Type B pancreatic cell (in vitro differentiated cells): ENCODE data around the gene MCEE. TPM values are rescaled to one million over a fixed set of nuclear protein-coding genes. Genes with fewer than 3 reads are reported as not detected.
"Not testable (repeated sequence)": the region's sequence is repeated elsewhere in the genome, so short reads cannot be mapped to it uniquely, and the experiment has no call there.

Source experiments
- DNase-seq: peaks from one replicate; pipeline ENCODE4 v3.0.0; 2021; ENCODE audit warnings: mixed read lengths; ENCODE audit not compliant: unreplicated experiment; ENCODE audit errors: extremely low spot score
- H3K27ac Mint-ChIP-seq: 2 replicates; pipeline ENCODE4 v1.8.0; 2021; ENCODE audit warnings: mild to moderate bottlenecking, mixed read lengths
- H3K27me3 Mint-ChIP-seq: 2 replicates; pipeline ENCODE4 v1.8.0; 2021; ENCODE audit warnings: mixed read lengths
- H3K36me3 Mint-ChIP-seq: 2 replicates; pipeline ENCODE4 v1.8.0; 2021; ENCODE audit warnings: mixed read lengths
- H3K4me1 Mint-ChIP-seq: one replicate; pipeline ENCODE4 v1.8.0; 2021; ENCODE audit warnings: mixed read lengths; ENCODE audit not compliant: unreplicated experiment
- H3K4me3 Mint-ChIP-seq: 2 replicates; pipeline ENCODE4 v1.8.0; 2021; ENCODE audit warnings: mild to moderate bottlenecking, mixed read lengths
- H3K9me3 Mint-ChIP-seq: 2 replicates; pipeline ENCODE4 v1.8.0; 2021; ENCODE audit warnings: mixed read lengths
- CTCF ChIP-seq: fragments of 200-600 bp; sonication (generic); conservative IDR thresholded peaks from 2 replicates; pipeline ENCODE4 v1.5.0; 2021; ENCODE audit warnings: antibody characterized with exemption, mild to moderate bottlenecking
- total RNA-seq: library from RNA; stranded (reverse); gene quantifications from 2 replicates; pipeline ENCODE4 v1.2.1, GENCODE V29; 2021; ENCODE audit warnings: low replicate concordance

Gene MCEE
- total RNA-seq, 1 donor from 2014 or later, result 16.5 TPM

DNA sequence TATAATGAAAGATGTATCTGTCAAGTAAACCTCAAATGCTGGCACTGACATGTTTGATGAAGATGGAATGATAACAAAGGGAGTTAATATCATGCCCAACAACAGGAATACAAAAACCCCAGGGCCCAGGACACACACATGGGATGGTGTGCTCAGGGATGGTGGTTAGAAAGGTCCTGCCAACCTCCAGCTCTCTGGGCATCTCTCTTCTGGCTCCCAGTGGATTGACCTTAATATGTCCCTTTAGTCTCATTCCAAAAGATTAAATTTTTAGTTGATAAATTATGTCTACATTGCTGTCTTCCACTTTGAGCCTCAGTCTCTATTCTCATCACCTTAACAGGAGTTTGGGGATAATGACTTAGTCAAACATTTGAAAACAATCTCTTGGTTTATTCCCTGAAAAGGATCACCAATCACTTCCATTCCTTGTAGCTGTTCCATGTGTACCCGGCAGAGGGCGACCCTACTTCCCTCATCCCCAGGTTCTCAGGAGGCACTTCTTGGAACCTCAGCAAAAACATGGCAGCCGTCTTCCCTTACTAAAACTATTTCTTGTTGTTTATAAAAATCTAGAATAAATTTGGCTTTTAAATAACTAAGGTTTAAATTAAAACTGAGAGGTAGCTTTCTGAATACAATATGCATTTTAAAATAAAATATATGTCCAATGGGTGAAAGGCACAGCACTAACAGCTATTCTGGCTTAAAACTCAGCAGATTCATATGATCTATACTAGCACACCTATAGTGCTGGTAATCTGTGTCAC lies 29.6 kb downstream of the MCEE start:
- no peak for DNase-seq
- no peaks in the 10 kb centered on the region for H3K4me1 Mint-ChIP-seq
- peak; percentile 83 for TF ChIP-seq CTCF
- peaks cover 7% of the 10 kb centered on the region for H3K9me3 Mint-ChIP-seq
- no peak overlapping the region for H3K27ac Mint-ChIP-seq
- no peak overlapping the region for H3K4me3 Mint-ChIP-seq
- peaks cover 3% of the 10 kb centered on the region for H3K27me3 Mint-ChIP-seq
- H3K36me3 Mint-ChIP-seq, result no peaks in the 10 kb centered on the region

DNA sequence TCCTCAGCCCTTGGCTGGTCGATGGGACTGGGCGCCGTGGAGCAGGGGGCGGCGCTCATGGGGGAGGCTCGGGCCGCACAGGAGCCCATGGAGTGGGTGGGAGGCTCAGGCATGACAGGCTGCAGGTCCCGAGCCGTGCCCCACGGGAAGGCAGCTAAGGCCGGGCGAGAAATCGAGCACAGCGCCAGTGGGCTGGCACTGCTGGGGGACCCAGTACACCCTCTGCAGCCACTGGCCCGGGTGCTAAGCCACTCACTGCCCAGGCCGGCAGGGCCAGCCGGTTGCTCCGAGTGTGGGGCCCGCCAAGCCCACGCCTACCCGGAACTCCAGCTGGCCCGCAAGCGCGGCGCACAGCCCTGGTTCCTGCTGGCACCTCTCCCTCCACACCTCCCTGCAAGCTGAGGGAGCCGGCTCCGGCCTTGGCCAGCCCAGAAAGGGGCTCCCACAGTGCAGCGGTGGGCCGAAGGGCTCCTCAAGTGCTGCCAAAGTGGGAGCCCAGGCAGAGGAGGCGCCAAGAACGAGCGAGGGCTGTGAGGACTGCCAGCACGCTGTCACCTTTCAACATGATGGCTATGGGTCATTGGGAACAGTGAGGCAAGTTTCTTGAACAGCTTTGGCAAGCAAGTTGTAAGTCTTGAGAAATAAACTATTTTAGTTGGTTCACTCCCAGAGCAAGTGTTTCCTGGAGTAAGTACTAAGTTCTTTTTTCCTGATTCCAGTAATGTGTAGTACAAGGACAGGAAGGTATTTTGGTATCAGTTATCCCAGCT lies 37.4 kb downstream of the MCEE start:
- H3K27ac Mint-ChIP-seq, DNase-seq, H3K36me3 Mint-ChIP-seq, H3K4me3 Mint-ChIP-seq, H3K4me1 Mint-ChIP-seq, H3K9me3 Mint-ChIP-seq: not testable (repeated sequence)
- H3K27me3 Mint-ChIP-seq, result peaks cover 35% of the 10 kb centered on the region

DNA sequence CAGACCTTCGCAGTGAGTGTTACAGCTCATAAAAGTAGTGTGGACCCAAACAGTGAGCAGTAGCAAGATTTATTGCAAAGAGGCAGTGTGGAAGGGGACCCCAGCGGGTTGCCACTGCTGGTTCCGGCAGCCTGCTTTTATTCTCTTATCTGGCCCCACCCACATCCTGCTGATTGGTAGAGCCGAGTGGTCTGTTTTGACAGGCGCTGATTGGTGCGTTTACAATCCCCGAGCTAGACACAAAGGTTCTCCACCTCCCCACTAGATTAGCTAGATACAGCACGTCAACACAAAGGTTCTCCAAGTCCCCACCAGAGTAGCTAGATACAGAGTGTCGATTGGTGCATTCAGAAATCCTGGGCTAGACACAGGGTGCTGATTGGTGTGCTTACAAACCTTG lies 38.2 kb downstream of the MCEE start:
- H3K27ac Mint-ChIP-seq, H3K9me3 Mint-ChIP-seq, DNase-seq, H3K36me3 Mint-ChIP-seq, H3K4me1 Mint-ChIP-seq, H3K4me3 Mint-ChIP-seq: not testable (repeated sequence)
- peaks cover 44% of the 10 kb centered on the region for H3K27me3 Mint-ChIP-seq

- not testable (repeated sequence) for H3K27ac Mint-ChIP-seq
Observed at GRCh38 chr2:71089475-71089874, 40.6 kb downstream of the MCEE start.

DNA sequence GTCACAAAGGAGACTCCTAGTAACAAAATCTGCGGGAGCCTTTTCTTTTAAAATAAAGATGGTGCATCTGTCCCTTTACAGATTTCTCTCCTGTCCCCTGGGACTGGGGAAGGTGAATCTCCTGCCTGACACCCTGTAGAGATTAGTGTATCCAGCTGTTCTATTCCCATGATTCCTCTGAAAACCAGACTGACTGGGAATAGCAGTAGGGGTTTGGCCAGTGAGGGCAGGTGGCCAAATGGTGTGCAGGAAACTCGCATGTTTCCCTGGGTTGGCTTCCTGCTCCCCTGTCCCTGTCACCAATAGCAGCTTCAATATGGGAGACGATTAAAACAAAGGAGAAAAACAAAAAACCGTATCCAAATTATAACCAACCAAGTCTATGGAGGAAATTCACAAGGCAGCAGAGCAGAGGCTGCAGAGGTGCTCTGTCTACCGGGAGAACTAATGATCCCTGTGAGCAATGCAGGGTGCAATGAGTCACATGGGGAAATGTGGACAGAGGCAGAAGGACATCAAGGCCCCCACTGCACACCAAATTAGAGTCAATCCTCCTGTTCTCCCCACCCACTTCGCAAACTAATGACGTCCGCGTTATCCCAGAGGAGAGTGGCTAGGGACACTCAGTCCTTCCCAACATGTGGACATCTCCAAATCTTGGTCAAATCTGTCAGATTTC lies 44.6 kb downstream of the MCEE start:
- not testable (repeated sequence) for H3K9me3 Mint-ChIP-seq, H3K4me1 Mint-ChIP-seq, DNase-seq, H3K4me3 Mint-ChIP-seq, H3K27ac Mint-ChIP-seq, H3K36me3 Mint-ChIP-seq
- peaks cover 62% of the 10 kb centered on the region for H3K27me3 Mint-ChIP-seq

More at GRCh38 chr2:71089475-71089874, 40.6 kb downstream of the MCEE start:
- H3K9me3 Mint-ChIP-seq, H3K36me3 Mint-ChIP-seq, H3K4me1 Mint-ChIP-seq, H3K4me3 Mint-ChIP-seq, DNase-seq: not testable (repeated sequence)
- peaks cover 65% of the 10 kb centered on the region for H3K27me3 Mint-ChIP-seq

DNA sequence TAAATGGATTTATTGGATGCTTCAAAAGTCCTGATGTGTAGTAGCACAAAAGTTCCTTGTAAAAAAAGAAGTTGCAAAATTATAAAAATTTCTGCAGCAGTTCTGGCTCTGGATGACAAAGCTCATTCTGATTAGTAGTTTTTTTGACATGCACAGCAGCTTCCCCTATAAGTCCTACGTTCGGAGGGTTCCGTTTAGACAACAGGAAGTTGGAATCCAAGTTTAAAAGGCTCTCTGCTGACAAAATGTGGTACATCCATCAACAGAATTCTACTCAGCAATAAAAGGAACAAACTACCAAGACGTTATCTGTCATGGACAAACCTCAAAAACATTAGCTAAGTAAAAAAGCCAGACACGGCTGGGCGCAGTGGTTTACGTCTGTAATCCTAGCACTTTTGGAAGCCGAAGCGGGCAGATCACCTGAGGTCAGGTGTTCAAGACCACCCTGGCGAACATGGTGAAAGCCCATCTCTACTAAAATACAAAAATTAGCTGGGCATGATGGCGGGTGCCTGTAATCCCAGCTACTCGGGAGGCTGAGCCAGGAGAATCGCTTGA lies 46.2 kb downstream of the MCEE start:
- H3K27ac Mint-ChIP-seq, H3K36me3 Mint-ChIP-seq, H3K4me1 Mint-ChIP-seq, H3K4me3 Mint-ChIP-seq, DNase-seq, H3K9me3 Mint-ChIP-seq: not testable (repeated sequence)
- peaks cover 45% of the 10 kb centered on the region for H3K27me3 Mint-ChIP-seq

GRCh38 chr2:71083297-71083696 lies 46.7 kb downstream of the MCEE start:
- H3K4me1 Mint-ChIP-seq, H3K4me3 Mint-ChIP-seq, H3K27ac Mint-ChIP-seq: not testable (repeated sequence)

DNA sequence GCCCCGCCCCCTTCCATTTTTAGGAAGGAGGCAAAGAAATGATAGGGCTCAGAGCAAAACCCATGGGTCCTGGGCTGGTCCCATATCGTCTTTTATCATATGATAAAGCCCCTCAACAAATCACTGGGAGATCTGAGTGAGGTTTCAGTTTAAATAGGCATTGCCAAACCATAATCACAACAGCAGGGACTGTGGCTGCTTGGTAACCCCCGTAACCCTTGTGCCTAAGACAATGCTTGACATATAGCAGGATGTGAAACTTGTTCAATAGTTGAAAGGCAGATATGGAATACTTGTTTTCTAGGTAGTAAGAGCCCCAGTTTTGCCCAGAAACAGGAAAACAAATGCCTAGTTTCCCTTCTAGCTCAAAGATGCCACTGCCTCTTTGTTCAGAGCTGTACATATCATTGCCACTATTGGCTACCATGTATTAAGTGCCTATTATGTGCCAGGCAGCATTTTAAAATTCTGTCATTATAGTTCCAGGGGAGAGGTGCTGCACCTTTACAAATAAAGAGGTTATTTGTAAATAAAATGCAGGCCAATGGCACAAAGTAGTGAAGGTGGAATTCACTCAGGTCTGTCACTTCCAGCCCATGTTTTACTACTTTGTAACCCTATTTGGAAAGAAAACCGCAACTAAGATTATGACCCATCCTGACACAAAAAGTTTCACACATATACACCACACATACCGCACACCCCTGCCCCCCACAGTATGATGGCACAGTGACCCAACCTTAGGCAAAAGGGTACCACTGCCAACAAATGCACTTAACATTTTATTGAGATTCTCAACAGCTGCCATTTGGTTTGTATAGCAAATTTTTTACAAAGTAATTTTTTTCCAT lies 47.4 kb downstream of the MCEE start:
- peaks cover 33% of the 10 kb centered on the region for H3K27me3 Mint-ChIP-seq
- H3K27ac Mint-ChIP-seq, result no peak overlapping the region
- peaks cover 10% of the 10 kb centered on the region for H3K36me3 Mint-ChIP-seq
- H3K4me1 Mint-ChIP-seq, result no peaks in the 10 kb centered on the region
- DNase-seq, result no peak
- H3K9me3 Mint-ChIP-seq, result no peaks in the 10 kb centered on the region
- no peak overlapping the region for H3K4me3 Mint-ChIP-seq
- no peak for TF ChIP-seq CTCF

More at GRCh38 chr2:71083297-71083696, 46.7 kb downstream of the MCEE start:
- DNase-seq, H3K36me3 Mint-ChIP-seq, H3K9me3 Mint-ChIP-seq: not testable (repeated sequence)
- H3K27me3 Mint-ChIP-seq, result peaks cover 40% of the 10 kb centered on the region
